ENCODE results near the gene EGFLAM.

GRCh38 chr5:38506302-38506701 lies 247.9 kb downstream of the EGFLAM start:
- TF ChIP-seq CTCF (IDR thresholded peaks at IDR 0.05; ENCODE audit: insufficient read depth, low read length, poor library complexity, severe bottlenecking) (no peak), EZH2phosphoT487 (conservative IDR thresholded peaks at IDR 0.05; ENCODE audit: low read length) (no peak)
